HL-60 (cell line): ENCODE data around the gene MEPCE.

Experiments used
- DNase-seq, 2 experiments: peaks; one replicate each; pipeline ENCODE4 v3.0.0-alpha.2; 2010 to 2020; ENCODE audit warnings: low read depth in 1 of 2, low spot score in 1 of 2
- H3K27ac ChIP-seq: fragments of 250-450 bp; sonication (Bioruptor Pico); replicated peaks from 2 replicates; pipeline ENCODE4 v1.5.1; 2020; ENCODE audit warnings: mild to moderate bottlenecking, moderate library complexity
- H3K27me3 ChIP-seq: fragments of 250-450 bp; sonication (Bioruptor Pico); 2 replicates; pipeline ENCODE4 v1.5.1; 2021; ENCODE audit warnings: mild to moderate bottlenecking, moderate library complexity; ENCODE audit not compliant: insufficient read depth, poor library complexity, severe bottlenecking
- H3K4me3 ChIP-seq: replicated peaks from 2 replicates; pipeline ENCODE4 v1.5.1; 2011; ENCODE audit warnings: mild to moderate bottlenecking, control low read depth, low read length; ENCODE audit not compliant: insufficient read depth
- GABPA ChIP-seq: IDR thresholded peaks from 2 replicates; pipeline ENCODE4 v1.6.1; 2012; ENCODE audit warnings: low read depth
- POLR2AphosphoS5 ChIP-seq: IDR thresholded peaks from 2 replicates; pipeline ENCODE4 v1.6.1; 2012; ENCODE audit warnings: low read depth
- REST ChIP-seq: IDR thresholded peaks from 2 replicates; pipeline ENCODE4 v1.6.1; 2012; ENCODE audit warnings: low read depth; ENCODE audit not compliant: insufficient replicate concordance
- SPI1 ChIP-seq: IDR thresholded peaks from 2 replicates; pipeline ENCODE4 v1.6.1; 2012; ENCODE audit warnings: low read depth, mild to moderate bottlenecking, borderline replicate concordance
- TF ChIP-seq, protein P1 (sequence below): IDR thresholded peaks from one replicate; pipeline ENCODE4 v1.5.1; 2011; ENCODE audit warnings: low read length, control low read depth, inconsistent platforms; ENCODE audit not compliant: insufficient read depth

MEPCE gene

GRCh38 chr7:100419660-100420226 lies 9.9 kb upstream of the MEPCE start:
- Histone ChIP-seq H3K4me3 (no peak overlapping the region), H3K27me3 (no peaks in the 10 kb centered on the region), H3K27ac (no peak overlapping the region)
- TF ChIP-seq REST (no peak), POLR2AphosphoS5 (no peak), SPI1 (no peak), GABPA (no peak)
- TF ChIP-seq, protein P1, sequence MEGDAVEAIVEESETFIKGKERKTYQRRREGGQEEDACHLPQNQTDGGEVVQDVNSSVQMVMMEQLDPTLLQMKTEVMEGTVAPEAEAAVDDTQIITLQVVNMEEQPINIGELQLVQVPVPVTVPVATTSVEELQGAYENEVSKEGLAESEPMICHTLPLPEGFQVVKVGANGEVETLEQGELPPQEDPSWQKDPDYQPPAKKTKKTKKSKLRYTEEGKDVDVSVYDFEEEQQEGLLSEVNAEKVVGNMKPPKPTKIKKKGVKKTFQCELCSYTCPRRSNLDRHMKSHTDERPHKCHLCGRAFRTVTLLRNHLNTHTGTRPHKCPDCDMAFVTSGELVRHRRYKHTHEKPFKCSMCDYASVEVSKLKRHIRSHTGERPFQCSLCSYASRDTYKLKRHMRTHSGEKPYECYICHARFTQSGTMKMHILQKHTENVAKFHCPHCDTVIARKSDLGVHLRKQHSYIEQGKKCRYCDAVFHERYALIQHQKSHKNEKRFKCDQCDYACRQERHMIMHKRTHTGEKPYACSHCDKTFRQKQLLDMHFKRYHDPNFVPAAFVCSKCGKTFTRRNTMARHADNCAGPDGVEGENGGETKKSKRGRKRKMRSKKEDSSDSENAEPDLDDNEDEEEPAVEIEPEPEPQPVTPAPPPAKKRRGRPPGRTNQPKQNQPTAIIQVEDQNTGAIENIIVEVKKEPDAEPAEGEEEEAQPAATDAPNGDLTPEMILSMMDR = no peak
- DNase-seq = no peak

- H3K27me3 ChIP-seq = no peaks in the 10 kb centered on the region
- H3K27ac ChIP-seq = no peak overlapping the region
- no peak overlapping the region for H3K4me3 ChIP-seq
- no peak for TF ChIP-seq SPI1
- TF ChIP-seq REST = no peak
- no peak for TF ChIP-seq GABPA
- no peak for DNase-seq
These were observed 6.3 kb upstream of the MEPCE start for GRCh38 chr7:100423315-100423714.

- no peak for TF ChIP-seq GABPA
- no peak for TF ChIP-seq SPI1
- TF ChIP-seq, protein P1 = no peak
- no peak for DNase-seq
- Histone ChIP-seq H3K27me3 (no peaks in the 10 kb centered on the region), H3K4me3 (no peak overlapping the region), H3K27ac (no peak overlapping the region)
These were observed 4.3 kb upstream of the MEPCE start for GRCh38 chr7:100425347-100425746.

GRCh38 chr7:100426516-100426915 lies 3.1 kb upstream of the MEPCE start:
- DNase-seq = no peak
- Histone ChIP-seq H3K4me3 (no peak overlapping the region), H3K27me3 (no peaks in the 10 kb centered on the region), H3K27ac (no peak overlapping the region)
- TF ChIP-seq, protein P1 = no peak
- TF ChIP-seq GABPA = no peak
